A673 (cell line): ENCODE measurements around the gene ZNF831.

Experiments
- CTCF ChIP-seq: fragments of 300-800, 200-600 bp; sonication (generic); conservative IDR thresholded peaks from 2 replicates; pipeline ENCODE4 v1.5.1; 2017; ENCODE audit warnings: low read depth, mild to moderate bottlenecking, antibody characterized with exemption, low read length, moderate library complexity, mixed read lengths
- EZH2 ChIP-seq: fragments of 200-600 bp; sonication (generic); IDR thresholded peaks from 2 replicates; pipeline ENCODE4 v1.6.1; 2017; ENCODE audit warnings: borderline replicate concordance, low read depth, mild to moderate bottlenecking, mixed read lengths, antibody characterized with exemption, low read length; ENCODE audit not compliant: poor library complexity, severe bottlenecking

DNA sequence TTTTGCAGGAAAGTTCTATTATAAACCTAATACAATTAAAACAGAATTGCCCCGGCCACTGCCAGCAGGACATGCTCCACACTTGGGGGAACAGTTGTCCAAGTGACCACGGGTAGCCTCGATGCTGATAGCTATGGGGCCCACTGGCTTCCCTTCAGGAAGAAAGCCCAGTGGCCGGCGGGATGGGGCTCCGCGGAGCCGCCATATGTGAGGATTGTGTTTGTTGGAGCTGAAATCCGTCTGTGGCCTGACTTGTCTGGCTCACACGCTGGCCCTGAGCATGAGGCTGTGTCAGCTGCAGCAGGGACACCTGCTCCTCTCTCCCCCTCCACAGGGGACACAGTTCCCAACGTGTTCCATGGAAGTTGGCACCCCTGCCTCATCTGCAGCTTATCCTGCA is 46.6 kb downstream of the ZNF831 start:
- TF ChIP-seq EZH2 (no peak), CTCF (no peak)
